Caco-2 (cell line): Measurements from ENCODE around the gene PRDM11. TPM values are rescaled to one million over a fixed set of nuclear protein-coding genes. Genes with fewer than 3 reads are reported as not detected.

Source experiments
- BruUV-seq: library from RNA; stranded (reverse); fragments of 400-500 nt; replicated peaks from 2 replicates; lab custom pipeline; 2021; lab: Mats Ljungman, UMichigan
- CTCF ChIA-PET: fragments of 300-600 bp; sonication (Branson Sonifier 250); formaldehyde crosslinking; loops from one replicate; lab custom pipeline; 2022; ENCODE audit warnings: antibody characterized with exemption; lab: Charles Lee
- POLR2A ChIA-PET: fragments of 300-600 bp; sonication (Branson Sonifier 250); formaldehyde crosslinking; loops from one replicate; lab custom pipeline; 2022; ENCODE audit warnings: antibody characterized with exemption; lab: Charles Lee
- DNase-seq, 2 experiments: peaks; one replicate each; pipeline versions ENCODE4 v3.0.0 to v3.0.0-alpha.2; 2020 to 2022
- H3K27me3 ChIP-seq: replicated peaks from 2 replicates; pipeline ENCODE4 v1.6.0; 2011; ENCODE audit warnings: low read length; ENCODE audit not compliant: control insufficient read depth, insufficient read depth
- H3K36me3 ChIP-seq: 2 replicates; pipeline ENCODE4 v1.5.1; 2011; ENCODE audit warnings: low read length; ENCODE audit not compliant: control insufficient read depth, insufficient read depth
- H3K4me1 ChIP-seq: fragments of 250-450 bp; sonication (Bioruptor Pico); 2 replicates; pipeline ENCODE4 v1.5.1; 2020; ENCODE audit warnings: mild to moderate bottlenecking
- H3K4me3 ChIP-seq: 2 replicates; pipeline ENCODE4 v1.5.1; 2011; ENCODE audit warnings: low read depth, mild to moderate bottlenecking, control low read depth, low read length
- H3K9me3 ChIP-seq: fragments of 250-450 bp; sonication (Bioruptor Pico); 2 replicates; pipeline ENCODE4 v1.5.1; 2020; ENCODE audit warnings: mild to moderate bottlenecking, moderate library complexity
- H3K27ac Mint-ChIP-seq: one replicate; pipeline ENCODE4 v1.8.0; 2022; ENCODE audit warnings: mixed read lengths; ENCODE audit not compliant: unreplicated experiment
- H3K27me3 Mint-ChIP-seq: one replicate; pipeline ENCODE4 v1.8.0; 2022; ENCODE audit warnings: mixed read lengths; ENCODE audit not compliant: insufficient read depth, unreplicated experiment
- H3K36me3 Mint-ChIP-seq: one replicate; pipeline ENCODE4 v1.8.0; 2022; ENCODE audit warnings: mild to moderate bottlenecking, mixed read lengths; ENCODE audit not compliant: insufficient read depth, unreplicated experiment
- H3K4me1 Mint-ChIP-seq: one replicate; pipeline ENCODE4 v1.8.0; 2022; ENCODE audit warnings: low read depth, mixed read lengths; ENCODE audit not compliant: unreplicated experiment
- H3K4me3 Mint-ChIP-seq: one replicate; pipeline ENCODE4 v1.8.0; 2022; ENCODE audit warnings: mild to moderate bottlenecking, moderate library complexity, mixed read lengths; ENCODE audit not compliant: unreplicated experiment
- H3K9me3 Mint-ChIP-seq: one replicate; pipeline ENCODE4 v1.8.0; 2022; ENCODE audit warnings: mixed read lengths; ENCODE audit not compliant: unreplicated experiment
- CTCF ChIP-seq, 2 experiments: fragments of 200-600 bp in 1 of 2; IDR thresholded peaks; 1 replicate in 1 of 2; 2 replicates in 1 of 2; pipeline versions ENCODE4 v1.5.1 to v1.8.0; 2011 to 2022; ENCODE audit warnings: antibody characterized with exemption in 1 of 2, control low read depth in 1 of 2, inconsistent platforms in 1 of 2, low read depth in 1 of 2, low read length in 1 of 2, mild to moderate bottlenecking in 1 of 2, moderate library complexity in 1 of 2; ENCODE audit not compliant: insufficient read depth in 1 of 2, severe bottlenecking in 1 of 2, unreplicated experiment in 1 of 2
- intact Hi-C: fragments of 100-400 bp; cut with micrococcal nuclease; formaldehyde crosslinking; loops from one replicate; pipeline ENCODE4 v1.10.0; 2022; ENCODE audit not compliant: unreplicated experiment
- total RNA-seq: library from RNA; stranded (reverse); gene quantifications from 2 replicates; pipeline ENCODE4 v1.2.3, GENCODE V29; 2022

PRDM11 gene
- total RNA-seq, 1 experiment from 2014 or later = 11.8 TPM

- Histone ChIP-seq H3K4me3 (no peak overlapping the region), H3K4me1 (peaks cover 15% of the 10 kb centered on the region; the same call in 1 of the 2 replicates), H3K36me3 (no peaks in the 10 kb centered on the region), H3K9me3 (no peaks in the 10 kb centered on the region), H3K27me3 (no peaks in the 10 kb centered on the region)
- Mint-ChIP-seq H3K27ac (no peak overlapping the region), H3K9me3 (no peaks in the 10 kb centered on the region), H3K4me3 (no peak overlapping the region), H3K27me3 (no peaks in the 10 kb centered on the region), H3K36me3 (peaks cover 8% of the 10 kb centered on the region), H3K4me1 (peaks cover 6% of the 10 kb centered on the region)
- ChIA-PET POLR2A (no interaction called here), CTCF (no interaction called here)
- no peak for TF ChIP-seq CTCF (IDR thresholded peaks at IDR 0.05; ENCODE audit: insufficient read depth in 1 of 2, low read depth in 1 of 2, low read length in 1 of 2, severe bottlenecking in 1 of 2, unreplicated experiment in 1 of 2)
- intact Hi-C loops = no loop called here
- BruUV-seq = no TSS peak
- no peak for DNase-seq
These were observed 15.0 kb downstream of the PRDM11 start for GRCh38 chr11:45161252-45162063.

- no TSS peak for BruUV-seq
These were observed 15.6 kb downstream of the PRDM11 start for GRCh38 chr11:45162064-45162375.

More at GRCh38 chr11:45162064-45162375, 15.6 kb downstream of the PRDM11 start:
- Mint-ChIP-seq H3K4me1 (peaks cover under 1% of the 10 kb centered on the region), H3K27ac (no peak overlapping the region), H3K27me3 (no peaks in the 10 kb centered on the region), H3K36me3 (peaks cover 8% of the 10 kb centered on the region), H3K9me3 (no peaks in the 10 kb centered on the region), H3K4me3 (no peak overlapping the region)
- ChIA-PET CTCF (no interaction called here), POLR2A (no interaction called here)
- Histone ChIP-seq H3K9me3 (no peaks in the 10 kb centered on the region), H3K27me3 (no peaks in the 10 kb centered on the region), H3K36me3 (no peaks in the 10 kb centered on the region), H3K4me3 (no peak overlapping the region), H3K4me1 (peaks cover 10% of the 10 kb centered on the region; the same call in 1 of the 2 replicates)
- no peak for TF ChIP-seq CTCF (IDR thresholded peaks at IDR 0.05; ENCODE audit: insufficient read depth in 1 of 2, low read depth in 1 of 2, low read length in 1 of 2, severe bottlenecking in 1 of 2, unreplicated experiment in 1 of 2)
- DNase-seq = no peak
- intact Hi-C loops = no loop called here
